GM12878 (cell line): ENCODE results near the gene B3GNT3. TPM values are rescaled to one million over a fixed set of nuclear protein-coding genes. Genes with fewer than 3 reads are reported as not detected.
A peak's percentile ranks its signal among the peaks of the same experiment; 100 is the strongest.

ENCODE experiments used
- E2F8 ChIP-seq: fragments of 450-650 bp; IDR thresholded peaks from 2 replicates; pipeline ENCODE4 v1.6.1; 2018; ENCODE audit warnings: mild to moderate bottlenecking, low read depth, moderate library complexity; ENCODE audit not compliant: partially characterized antibody
- FOXM1 ChIP-seq: IDR thresholded peaks from 2 replicates; pipeline ENCODE4 v1.6.1; 2012; ENCODE audit warnings: low read depth, mild to moderate bottlenecking, inconsistent platforms, low read length, moderate library complexity
- GATAD2B ChIP-seq: fragments of 450-650 bp; conservative IDR thresholded peaks from 2 replicates; pipeline ENCODE4 v1.6.1; 2017; ENCODE audit warnings: low read depth, mild to moderate bottlenecking, moderate library complexity
- IRF5 ChIP-seq: fragments of 450-650 bp; IDR thresholded peaks from 2 replicates; pipeline ENCODE4 v1.6.1; 2017; ENCODE audit warnings: borderline replicate concordance
- MLLT1 ChIP-seq: fragments of 450-650 bp; IDR thresholded peaks from 2 replicates; pipeline ENCODE4 v1.6.1; 2016; ENCODE audit warnings: mild to moderate bottlenecking
- MYB ChIP-seq: fragments of 150-350 bp; IDR thresholded peaks from 2 replicates; pipeline ENCODE4 v1.6.1; 2014; ENCODE audit warnings: mild to moderate bottlenecking, low read depth, low read length, borderline replicate concordance
- NR2F1 ChIP-seq: fragments of 450-650 bp; conservative IDR thresholded peaks from 2 replicates; pipeline ENCODE4 v1.6.1; 2017; ENCODE audit warnings: mild to moderate bottlenecking
- POLR2A ChIP-seq: IDR thresholded peaks from 2 replicates; pipeline ENCODE4 v1.6.1; 2011; ENCODE audit warnings: low read depth, mild to moderate bottlenecking, low read length
- PRDM15 ChIP-seq: fragments of 450-650 bp; formaldehyde crosslinking; IDR thresholded peaks from 2 replicates; pipeline ENCODE4 v1.4.0; 2020; ENCODE audit warnings: mild to moderate bottlenecking, moderate library complexity
- RUNX3 ChIP-seq: IDR thresholded peaks from 2 replicates; pipeline ENCODE4 v1.6.1; 2012; ENCODE audit warnings: low read length, inconsistent platforms
- SKIL ChIP-seq: fragments of 450-650 bp; IDR thresholded peaks from 2 replicates; pipeline ENCODE4 v1.6.1; 2017; ENCODE audit warnings: mild to moderate bottlenecking, low read depth, inconsistent platforms; ENCODE audit not compliant: poor library complexity, severe bottlenecking
- SP1 ChIP-seq: IDR thresholded peaks from one replicate; pipeline ENCODE4 v1.6.1; 2011; ENCODE audit warnings: low read depth, low read length
- YY1 ChIP-seq: IDR thresholded peaks from 2 replicates; pipeline ENCODE4 v1.6.1; 2011; ENCODE audit warnings: low read depth, mild to moderate bottlenecking, low read length
- ZBED1 ChIP-seq: IDR thresholded peaks from 2 replicates; pipeline ENCODE4 v1.6.1; 2016; ENCODE audit warnings: borderline replicate concordance
- ZBTB40 ChIP-seq: fragments of 450-650 bp; IDR thresholded peaks from 2 replicates; pipeline ENCODE4 v1.6.1; 2016; ENCODE audit warnings: mild to moderate bottlenecking, moderate library complexity, borderline replicate concordance
- polyA plus RNA-seq, 11 experiments: library from polyadenylated mRNA; depleted of rRNA in 4 of 11; unstranded in 6 of 11; stranded (reverse) in 5 of 11; fragments of >200 nt; fragmentation: Nextera tagmentation in 4 of 11; fragmentation: Illumina TruSeq in 1 of 11; extraction: Ambion mirVana in 4 of 11; extraction: Trizol in 1 of 11; gene quantifications; 1 replicate in 1 of 11; 2 replicates in 10 of 11; pipeline versions ENCODE4 v1.2.1 to v1.2.3, GENCODE V29; 2011 to 2016; ENCODE audit warnings: inconsistent platforms in 2 of 11, missing spikeins in 2 of 11, low read depth in 1 of 11
- total RNA-seq, 4 experiments: library from RNA; depleted of rRNA in 3 of 4; stranded (reverse); fragments of >200 nt in 3 of 4; fragmentation: Illumina TruSeq in 1 of 4; extraction: Trizol in 1 of 4; gene quantifications; 2 replicates each; pipeline versions ENCODE4 v1.2.1 to v1.2.3, GENCODE V29; 2013 to 2021

The B3GNT3 gene
- total and polyA plus RNA-seq, 10 of the 15 experiments (the other 5 are each of a cell fraction or from before 2014, with no cell fraction given) = not detected

- no peak for TF ChIP-seq ZBTB40
- no peak for TF ChIP-seq FOXM1
- TF ChIP-seq IRF5 = no peak
- TF ChIP-seq SKIL = no peak
- no peak for TF ChIP-seq GATAD2B
- TF ChIP-seq YY1 = no peak
- TF ChIP-seq SP1 = peak; percentile 80
- TF ChIP-seq MLLT1 = no peak
- no peak for TF ChIP-seq E2F8
- TF ChIP-seq MYB = no peak
- no peak for TF ChIP-seq POLR2A
- no peak for TF ChIP-seq NR2F1
- no peak for TF ChIP-seq ZBED1
- TF ChIP-seq RUNX3 = no peak
- TF ChIP-seq PRDM15 (CRISPR knock-in tag) = no peak
Measured at GRCh38 chr19:17772172-17772571, 22.8 kb upstream of the B3GNT3 start (continued).
